ENCODE results near the gene C19orf12. TPM values are rescaled to one million over a fixed set of nuclear protein-coding genes. Genes with fewer than 3 reads are reported as not detected.

The C19orf12 gene
- polyA plus RNA-seq, 1 donor = 21.4 TPM

DNA sequence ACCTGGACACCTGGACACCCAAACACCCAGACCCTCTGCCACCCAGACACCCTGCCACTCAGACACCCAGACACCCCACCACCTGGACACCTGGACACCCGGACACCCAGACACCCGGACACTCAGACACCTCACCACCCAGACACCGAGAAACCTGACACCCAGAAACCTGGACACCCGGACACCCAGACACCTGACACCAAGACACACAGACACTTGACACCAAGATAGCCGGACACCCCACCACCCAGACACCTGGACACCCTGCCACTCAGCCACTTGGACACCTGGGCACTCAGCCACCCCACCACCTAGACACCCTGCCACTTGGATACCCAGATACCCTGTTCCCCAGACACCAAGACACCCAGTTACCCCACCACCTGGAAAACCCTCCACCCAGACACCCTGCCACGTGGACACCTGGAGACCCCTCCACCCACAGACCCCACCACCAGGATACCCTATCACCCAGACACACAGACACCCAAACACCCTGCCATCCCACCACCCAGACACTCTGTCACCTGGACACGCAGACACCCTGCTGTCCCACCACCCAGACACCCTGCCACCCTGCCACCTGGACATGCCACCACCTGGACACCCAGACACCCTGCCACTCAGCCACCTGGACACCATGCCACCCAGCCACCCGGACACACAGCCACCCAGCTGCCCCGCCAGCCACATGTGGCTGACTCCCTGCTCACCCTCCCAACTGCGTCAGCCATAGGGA, 17.4 kb downstream of the C19orf12 start:
- no peak for DNase-seq (ENCODE audit: low read depth)

DNA sequence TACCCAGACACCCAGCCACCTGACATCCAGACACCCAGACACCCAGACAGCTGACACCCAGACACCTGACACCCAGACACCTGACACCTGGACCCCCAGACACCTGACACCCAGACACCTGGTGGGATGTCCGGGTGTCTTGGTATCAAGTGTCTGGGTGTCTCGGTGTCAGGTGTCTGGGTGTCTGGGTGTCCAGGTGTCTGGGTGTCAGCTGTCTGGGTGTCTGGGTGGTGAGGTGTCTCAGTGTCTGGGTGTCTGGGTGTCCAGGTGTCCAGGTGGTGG, 18.6 kb downstream of the C19orf12 start:
- no peak for DNase-seq (ENCODE audit: low read depth)

DNA sequence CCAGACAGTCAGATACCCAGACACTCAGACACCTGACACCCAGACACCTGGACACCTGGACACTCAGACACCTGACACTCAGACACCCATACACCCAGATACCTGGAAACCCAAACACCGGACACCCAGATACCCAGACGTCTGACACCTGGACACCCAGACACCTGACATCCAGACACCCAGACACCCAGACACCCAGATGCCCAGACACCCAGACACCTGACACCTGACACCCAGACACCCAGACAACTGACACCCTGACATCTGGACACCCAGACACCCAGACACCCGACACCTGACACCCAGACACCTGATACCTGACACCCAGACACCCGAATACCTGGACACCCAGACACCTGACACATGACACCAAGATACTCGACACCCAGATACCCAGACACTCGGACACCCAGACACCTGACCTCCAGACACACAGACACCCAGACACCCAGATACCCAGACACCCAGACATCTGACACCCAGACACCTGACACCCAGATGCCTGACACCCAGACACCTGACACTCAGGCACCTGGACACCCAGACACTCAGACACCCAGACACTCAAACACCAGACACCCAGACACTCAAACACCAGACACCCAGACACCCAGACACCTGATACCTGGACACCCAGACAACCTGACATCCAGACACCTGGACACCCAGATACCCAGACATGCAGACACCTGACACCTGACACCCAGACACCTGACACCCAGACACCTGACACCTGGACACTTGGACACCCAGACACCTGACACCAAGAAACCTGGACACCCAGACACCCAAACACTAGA, 19.1 kb downstream of the C19orf12 start:
- no peak for DNase-seq (ENCODE audit: low read depth)

DNA sequence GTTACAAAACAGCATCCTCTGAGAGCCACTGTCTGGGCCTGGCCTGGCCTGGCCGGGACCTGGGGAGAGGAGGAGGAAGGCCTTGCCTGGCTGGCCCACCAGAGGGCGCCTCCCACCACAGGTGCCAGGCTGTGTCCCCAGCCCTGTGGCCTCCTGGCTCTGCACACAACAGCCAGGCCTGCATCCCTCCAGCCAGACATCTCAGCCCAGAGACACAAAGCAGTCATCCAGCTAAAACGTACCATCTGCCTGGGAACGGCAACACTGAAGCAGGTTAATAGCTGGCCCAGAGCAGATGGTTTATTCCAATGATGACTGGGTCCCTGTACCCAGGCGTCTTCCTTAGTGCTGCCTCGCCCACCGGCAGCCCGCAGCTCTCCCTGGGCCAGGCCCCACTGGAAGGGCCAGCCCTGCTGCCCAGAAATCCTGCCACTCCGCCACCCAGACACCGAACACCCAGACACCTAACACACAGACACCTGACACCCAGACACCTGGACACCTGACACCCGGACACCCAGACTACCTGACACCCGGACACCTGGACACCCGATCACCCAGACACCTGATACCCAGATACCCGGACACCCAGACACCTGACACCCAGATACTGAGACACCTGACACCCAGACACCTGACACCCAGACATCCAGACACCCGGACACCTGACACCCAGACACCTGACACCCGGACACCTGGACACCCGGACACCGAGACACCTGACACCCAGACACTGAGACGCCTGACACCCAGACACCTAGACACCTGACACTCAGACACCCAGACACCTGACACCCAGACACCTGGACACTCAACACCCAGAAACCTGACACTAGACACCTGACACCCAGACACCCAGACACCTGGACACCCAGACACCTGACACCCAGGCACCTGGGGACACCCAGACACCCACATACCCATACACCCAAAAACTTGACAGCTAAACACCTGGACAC, 20.1 kb downstream of the C19orf12 start:
- DNase-seq (ENCODE audit: low read depth) = no peak

DNA sequence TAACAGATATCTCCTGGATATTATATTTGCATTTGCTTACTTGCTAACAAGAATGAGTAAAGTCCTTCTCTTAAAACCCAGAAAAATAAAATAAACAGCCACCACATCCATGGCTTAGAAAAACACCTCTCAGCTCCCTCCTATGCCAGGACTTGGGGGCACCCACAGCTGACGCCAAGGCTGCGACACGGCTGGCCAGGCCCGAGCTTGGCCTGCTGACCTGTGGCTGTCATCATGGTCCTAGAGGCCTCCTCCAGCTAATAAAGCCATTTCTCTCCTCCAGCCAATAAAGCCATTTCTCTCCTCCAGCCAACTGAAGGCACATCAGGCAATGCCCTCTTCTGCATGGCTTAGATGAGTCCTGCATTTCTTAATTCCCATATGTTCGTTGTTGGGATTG, 20.9 kb downstream of the C19orf12 start:
- no peak for DNase-seq (ENCODE audit: low read depth)

DNA sequence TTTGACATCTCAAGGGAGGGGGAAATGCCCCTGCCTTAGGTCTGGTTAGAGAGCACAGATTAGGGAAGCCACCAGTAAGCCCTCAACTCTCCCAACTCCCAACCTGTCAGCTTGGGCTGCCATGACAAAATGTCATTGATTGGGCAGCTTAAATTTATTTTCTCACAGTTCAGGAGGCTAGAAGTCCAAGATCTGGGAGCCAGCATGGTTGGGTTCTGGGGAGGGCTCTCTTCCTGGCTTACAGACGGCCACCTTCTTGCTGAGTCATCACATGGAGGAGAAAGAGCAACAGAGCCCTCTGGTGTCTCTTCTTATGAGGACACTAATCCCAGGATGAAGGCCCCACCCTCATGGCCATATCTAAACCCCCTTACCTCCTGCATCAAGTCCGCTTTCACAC, 24.2 kb downstream of the C19orf12 start:
- no peak for DNase-seq (ENCODE audit: low read depth)

DNA sequence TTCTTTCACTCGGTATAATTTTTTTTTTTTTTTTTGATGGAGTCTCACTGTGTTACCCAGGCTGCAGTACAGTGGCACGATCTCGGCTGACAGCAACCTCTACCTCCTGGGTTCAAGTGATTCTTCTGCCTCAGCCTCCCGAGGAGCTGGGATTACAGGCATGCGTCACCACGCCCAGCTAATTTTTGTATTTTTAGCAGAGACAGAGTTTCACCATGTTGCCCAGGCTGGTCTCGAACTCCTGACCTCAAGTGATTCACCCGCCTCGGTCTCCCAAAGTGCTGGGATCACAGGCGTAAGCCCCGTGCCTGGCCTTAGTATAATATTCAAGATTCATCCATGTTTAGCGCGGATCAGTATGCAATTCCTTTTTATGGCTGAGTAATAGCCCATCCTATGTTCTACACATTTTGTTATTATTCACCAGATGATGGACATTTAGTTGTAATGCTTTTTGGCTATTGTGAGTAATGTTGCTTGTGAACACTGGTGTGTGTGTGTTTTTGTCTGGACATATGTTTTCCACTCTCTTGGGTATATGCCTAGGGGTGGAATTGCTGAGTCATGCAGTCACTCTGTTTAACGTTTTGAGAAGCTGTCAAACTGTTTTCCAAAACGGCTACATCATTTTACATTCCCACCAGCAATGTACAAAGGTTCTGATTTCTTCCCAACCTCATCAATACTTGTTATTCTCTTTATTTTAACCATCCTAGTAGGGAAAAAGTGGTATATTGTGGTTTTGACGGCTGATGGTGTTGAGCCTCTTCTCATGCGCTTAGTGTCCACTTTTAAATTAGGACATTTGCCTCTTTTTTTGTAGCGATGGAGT, 26.9 kb downstream of the C19orf12 start:
- DNase-seq (ENCODE audit: low read depth) = no peak

DNA sequence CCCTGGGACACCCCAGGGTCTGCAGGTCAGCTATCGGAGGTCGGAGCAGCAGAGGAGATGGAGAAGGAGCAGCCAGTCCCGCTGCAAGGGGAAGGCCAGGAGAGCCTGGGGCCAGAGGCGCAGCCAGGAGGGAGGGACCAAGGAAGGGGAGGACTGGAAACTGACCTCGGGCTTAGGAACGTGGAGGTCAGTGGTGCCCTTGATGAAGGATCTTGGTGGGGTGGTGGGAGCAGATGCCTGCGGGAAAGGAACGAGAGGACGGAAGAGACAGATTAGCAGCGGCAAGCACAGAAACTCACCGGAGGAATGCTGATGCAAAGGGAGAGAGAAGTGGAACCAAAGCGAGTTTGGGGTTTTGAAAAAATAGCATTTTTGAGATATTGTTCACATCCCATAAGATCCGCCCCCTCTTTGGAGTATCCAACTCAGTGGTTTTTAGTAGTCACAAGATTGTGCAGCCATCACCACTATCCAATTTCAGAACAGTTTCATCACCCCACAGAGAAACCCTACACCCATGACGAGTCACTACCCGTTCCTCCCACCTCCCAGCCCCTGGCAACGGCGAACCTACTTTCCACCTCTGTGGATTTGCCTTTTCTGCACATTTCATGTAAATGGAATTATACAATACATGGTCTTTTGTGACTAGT, 27.7 kb downstream of the C19orf12 start:
- DNase-seq (ENCODE audit: low read depth) = no peak

DNA sequence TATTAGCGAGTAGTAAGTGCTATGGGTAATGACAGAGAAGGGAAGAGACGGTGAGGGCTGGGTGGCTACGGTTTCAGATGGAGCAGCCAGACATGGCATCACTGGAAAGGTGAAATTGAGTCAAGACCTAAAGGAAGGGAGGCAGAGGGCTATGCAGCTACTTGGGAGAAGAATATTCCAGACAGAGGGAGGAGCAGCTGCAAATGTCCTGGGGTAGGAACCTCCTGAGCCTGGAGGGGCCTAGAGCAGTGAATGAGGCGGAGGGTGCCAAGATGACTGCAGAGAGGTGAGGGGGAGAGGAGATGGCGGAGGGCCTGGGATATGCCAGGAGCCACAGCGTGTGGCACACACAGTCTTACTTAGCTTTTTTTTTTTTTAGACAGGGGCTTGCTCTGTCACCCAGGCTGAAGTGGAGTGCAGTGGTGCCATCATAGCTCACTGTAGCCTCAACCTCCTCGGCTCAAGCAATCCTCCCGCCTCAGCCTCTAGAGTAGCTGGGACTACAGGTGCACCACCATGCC, 28.7 kb downstream of the C19orf12 start:
- no peak for DNase-seq (ENCODE audit: low read depth)

DNA sequence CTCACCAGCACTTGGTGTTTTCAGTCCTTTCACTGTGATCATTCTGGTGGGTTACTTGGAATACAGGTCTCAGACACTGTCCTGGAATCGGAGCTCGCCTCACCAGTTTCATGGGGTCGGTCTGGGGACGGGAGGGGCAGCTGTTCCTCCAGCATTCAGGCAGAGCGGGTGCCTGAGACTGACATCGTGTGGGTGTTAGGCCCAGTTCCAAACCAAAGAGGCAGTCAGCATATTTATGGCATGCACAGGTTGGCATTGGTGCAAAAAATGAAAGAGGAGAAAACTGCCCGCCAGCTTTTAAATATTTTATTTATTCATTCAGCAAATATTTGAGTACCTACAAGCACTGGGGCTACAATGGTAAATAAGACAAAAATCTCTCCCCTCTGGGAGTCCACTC, 29.7 kb downstream of the C19orf12 start:
- no peak for DNase-seq (ENCODE audit: low read depth)

DNA sequence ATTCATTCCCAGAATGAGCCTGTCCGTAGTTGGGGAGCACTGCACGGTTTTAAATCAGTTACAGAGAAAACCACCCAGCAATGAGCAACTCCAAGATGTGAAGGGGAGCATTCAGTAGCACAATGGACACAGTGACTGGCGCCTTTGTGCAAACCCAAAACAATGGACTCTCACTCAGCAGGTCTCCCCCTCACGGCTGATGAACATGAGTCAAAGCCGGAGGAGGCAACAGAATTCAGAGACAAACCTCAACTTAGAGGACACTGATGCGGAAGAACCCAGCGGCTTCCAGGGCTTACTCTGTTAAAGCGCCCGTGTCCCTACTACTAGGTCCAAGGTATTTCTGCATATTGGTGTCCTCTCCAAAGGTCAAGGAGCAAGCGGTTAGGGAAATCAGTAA, 32.1 kb downstream of the C19orf12 start:
- DNase-seq (ENCODE audit: low read depth) = no peak

DNA sequence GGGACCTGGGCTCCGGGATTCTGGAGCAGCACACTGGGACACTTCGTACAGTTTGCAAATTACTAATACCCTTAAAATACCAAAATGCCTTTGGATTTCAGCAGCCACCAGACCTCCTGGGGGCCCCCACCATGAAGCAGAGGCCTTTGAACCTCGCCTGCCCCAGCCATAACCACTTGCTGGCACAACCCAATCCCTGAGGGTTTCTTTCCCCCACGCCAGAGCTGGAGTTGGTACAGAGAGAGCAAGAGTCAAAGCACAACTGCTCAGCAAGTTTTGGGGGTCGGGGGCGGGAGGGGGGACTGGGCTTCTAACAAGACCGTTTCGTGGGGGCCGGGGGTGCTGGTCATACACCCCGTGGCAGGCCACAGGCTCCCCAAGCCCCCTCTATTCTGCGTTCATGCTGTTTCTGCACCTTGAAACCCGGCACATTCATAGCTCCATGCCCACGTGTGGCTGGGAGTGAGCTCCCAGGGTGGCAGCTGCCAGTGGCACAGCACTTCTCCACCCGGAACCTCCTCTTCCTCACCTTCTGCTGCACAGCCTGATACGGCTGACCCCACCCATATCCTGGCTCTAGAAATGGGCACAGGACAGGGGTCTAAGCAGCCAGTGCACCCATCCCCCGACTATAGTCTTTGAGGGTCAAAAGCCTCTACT, 32.7 kb downstream of the C19orf12 start:
- no peak for DNase-seq (ENCODE audit: low read depth)

DNA sequence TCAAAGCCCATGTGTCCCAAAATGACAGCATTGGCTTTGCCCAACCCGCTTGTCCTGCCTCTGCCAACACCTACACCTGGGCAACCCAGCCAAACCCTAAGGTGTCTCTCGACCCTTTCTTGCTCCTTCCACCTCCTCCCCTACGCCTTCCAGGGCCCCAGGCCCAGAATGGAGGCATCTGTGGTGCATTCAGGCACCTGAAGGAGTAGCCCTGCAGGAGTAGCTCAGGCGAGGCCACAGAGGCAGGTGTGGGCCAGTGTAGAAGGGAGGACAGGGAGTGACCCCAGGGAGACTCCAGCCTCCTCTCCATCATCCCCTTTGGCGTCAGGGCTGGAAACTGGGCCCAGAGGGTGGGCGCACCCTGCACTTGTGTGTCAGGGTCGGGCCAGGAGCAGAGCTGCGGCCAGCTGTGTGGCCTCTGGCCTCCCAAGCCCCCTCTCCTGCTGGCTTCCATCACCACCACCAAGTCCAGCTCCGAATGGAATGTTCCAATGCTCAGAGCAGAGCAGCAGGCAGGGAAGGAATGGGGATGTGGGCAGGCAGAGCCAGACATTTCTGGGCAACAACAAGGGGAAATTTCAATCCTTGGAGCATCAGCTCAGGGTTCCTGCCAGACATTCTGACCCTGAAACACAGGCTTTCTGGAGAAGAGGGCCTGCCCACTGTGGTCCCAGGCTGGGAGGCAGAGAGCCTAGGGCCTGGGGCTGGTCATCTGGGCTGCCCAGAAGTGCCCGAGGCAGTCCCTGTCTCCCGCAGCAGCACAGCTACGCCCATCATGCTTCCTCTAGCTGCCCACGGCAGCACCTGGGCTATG, 33.4 kb downstream of the C19orf12 start:
- DNase-seq (ENCODE audit: low read depth) = no peak

DNA sequence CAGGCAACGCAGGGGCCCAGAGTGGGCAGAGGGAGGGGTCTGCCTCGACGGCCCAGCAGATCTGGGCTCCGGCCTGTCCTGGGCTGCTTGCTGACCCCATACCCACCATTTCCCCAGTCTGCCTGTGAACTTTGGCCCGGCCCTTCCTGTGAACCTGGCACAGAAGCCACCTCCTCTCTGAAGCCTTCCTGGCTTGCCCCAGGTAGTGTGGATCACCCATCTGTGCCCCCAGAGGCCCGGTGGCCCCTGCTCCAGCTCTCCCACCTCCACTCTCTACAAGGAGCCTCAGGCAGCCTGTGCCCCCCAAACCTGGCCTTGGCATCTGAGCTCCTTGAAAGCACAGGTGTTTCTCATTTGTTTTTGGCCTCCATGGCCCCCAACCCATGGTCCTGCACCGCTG, 34.1 kb downstream of the C19orf12 start:
- no peak for DNase-seq (ENCODE audit: low read depth)

DNA sequence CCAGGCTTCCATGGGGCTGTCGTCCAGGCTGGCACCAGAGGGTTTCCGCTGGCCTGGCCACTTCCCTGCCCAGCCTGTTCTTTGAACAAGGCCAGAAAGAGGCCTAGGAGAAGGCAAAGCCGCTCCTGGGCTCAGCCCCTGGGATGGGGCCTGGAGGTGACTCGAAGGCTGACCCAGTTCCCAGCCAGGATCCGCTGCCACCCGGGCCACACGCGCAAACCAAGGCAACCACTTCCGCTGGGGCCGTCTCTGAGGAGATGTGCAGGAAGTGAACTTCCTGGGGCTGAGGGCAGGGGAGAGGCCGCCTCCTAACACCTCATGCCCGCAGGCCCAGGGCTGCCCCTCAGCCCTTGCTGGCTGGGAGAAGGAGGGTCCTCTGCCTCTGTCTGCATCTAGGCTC, 34.6 kb downstream of the C19orf12 start:
- DNase-seq (ENCODE audit: low read depth) = no peak

DNA sequence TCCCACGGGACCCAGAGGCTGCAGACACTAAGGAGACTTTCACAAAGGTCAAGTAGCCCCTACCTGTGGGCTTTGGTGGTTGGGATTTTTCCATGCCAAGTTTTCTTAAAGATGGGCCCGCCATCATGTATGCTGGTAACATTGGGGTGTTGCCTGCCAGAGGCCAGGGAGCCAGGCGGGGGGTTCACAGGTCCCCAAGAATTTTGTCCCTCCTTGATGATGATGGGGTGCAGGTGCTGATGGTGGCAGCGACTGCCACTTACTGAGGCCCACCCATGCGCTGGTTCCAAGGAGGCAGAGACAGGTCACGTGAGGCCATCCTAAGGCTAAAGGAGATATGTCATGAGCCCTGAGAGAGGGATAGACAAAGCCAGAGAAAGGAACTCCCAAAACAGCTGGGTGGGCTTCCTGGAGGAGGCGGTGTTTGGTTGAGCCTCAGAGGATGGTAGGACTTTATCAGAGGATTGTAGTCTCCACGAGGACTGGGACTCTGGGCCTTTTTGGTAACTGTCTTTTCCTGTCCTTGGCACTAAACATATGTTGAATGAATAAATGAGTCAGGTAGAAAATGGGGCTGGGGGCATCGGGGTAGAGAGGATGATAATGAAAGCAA, 35.4 kb downstream of the C19orf12 start:
- no peak for DNase-seq (ENCODE audit: low read depth)

DNA sequence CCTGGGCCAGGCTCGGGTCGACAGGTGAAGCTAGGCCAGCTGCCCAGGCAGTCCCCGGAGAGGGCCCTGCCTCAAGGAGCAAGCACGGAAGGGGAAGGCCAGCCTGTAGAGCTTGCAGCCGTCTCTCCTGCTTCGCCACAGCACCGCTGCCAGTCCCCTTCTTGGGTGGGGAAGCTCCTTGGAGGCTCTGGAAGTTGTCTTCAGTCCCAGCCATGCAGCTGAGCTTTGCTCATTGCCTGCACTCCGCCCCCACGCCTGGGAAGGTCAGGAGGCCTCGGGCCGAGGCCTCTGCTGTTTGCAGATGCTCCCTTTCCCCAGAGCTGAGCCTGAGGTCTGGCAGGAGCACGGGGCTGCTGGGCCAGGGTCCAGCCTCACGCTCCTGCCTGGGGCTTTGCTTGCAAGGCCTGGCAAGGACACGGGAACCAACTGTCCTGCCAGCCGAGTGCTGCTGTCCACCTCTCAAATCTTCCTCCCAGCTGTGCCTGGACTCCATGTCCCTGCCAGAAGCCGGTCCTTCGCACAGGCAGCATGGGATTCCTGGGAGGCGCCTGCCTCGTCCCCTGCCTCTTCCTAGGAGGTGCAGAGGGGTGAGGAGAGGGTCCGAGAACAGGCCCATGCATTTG, 36.5 kb downstream of the C19orf12 start:
- DNase-seq (ENCODE audit: low read depth) = no peak
